GM12878 (cell line): ENCODE measurements around the gene SIPA1. TPM values are rescaled to one million over a fixed set of nuclear protein-coding genes. Genes with fewer than 3 reads are reported as not detected.

Source experiments
- ATF3 ChIP-seq: IDR thresholded peaks from 2 replicates; pipeline ENCODE4 v1.6.1; 2011; ENCODE audit warnings: low read depth, mild to moderate bottlenecking, low read length, moderate library complexity, borderline replicate concordance; ENCODE audit errors: extremely low read depth
- CEBPB ChIP-seq, 2 experiments: fragments of 150-350 bp in 1 of 2; IDR thresholded peaks; 2 replicates each; pipeline ENCODE4 v1.6.1; 2012 to 2014; ENCODE audit warnings: low read depth in 2 of 2, low read length in 2 of 2, borderline replicate concordance in 1 of 2, inconsistent platforms in 1 of 2
- CTCF ChIP-seq, 3 experiments: IDR thresholded peaks in 2 of 3; conservative IDR thresholded peaks in 1 of 3; 2 replicates each; pipeline ENCODE4 v1.5.1; 2011; ENCODE audit warnings: low read depth in 3 of 3, low read length in 3 of 3, mild to moderate bottlenecking in 3 of 3, control low read depth in 2 of 3, moderate library complexity in 2 of 3, inconsistent platforms in 1 of 3, mixed read lengths in 1 of 3; ENCODE audit not compliant: control insufficient read depth in 2 of 3, insufficient read depth in 1 of 3; ENCODE audit errors: extremely low read depth in 1 of 3
- E2F8 ChIP-seq: fragments of 450-650 bp; IDR thresholded peaks from 2 replicates; pipeline ENCODE4 v1.6.1; 2018; ENCODE audit warnings: mild to moderate bottlenecking, low read depth, moderate library complexity; ENCODE audit not compliant: partially characterized antibody
- ESRRA ChIP-seq: IDR thresholded peaks from 2 replicates; pipeline ENCODE4 v1.6.1; 2012; ENCODE audit warnings: mild to moderate bottlenecking, low read length, improper control_type of control experiment
- EZH2 ChIP-seq: IDR thresholded peaks from 2 replicates; pipeline ENCODE4 v1.6.1; 2012; ENCODE audit warnings: low read depth, mild to moderate bottlenecking, control low read depth, inconsistent platforms, low read length, borderline replicate concordance; ENCODE audit not compliant: control insufficient read depth
- MYB ChIP-seq: fragments of 150-350 bp; IDR thresholded peaks from 2 replicates; pipeline ENCODE4 v1.6.1; 2014; ENCODE audit warnings: mild to moderate bottlenecking, low read depth, low read length, borderline replicate concordance
- NKRF ChIP-seq: fragments of 450-650 bp; conservative IDR thresholded peaks from 2 replicates; pipeline ENCODE4 v1.6.1; 2017; ENCODE audit warnings: mild to moderate bottlenecking, moderate library complexity
- PKNOX1 ChIP-seq: fragments of 450-650 bp; IDR thresholded peaks from 2 replicates; pipeline ENCODE4 v1.6.1; 2016; ENCODE audit warnings: mild to moderate bottlenecking
- RAD21 ChIP-seq: IDR thresholded peaks from 2 replicates; pipeline ENCODE4 v1.6.1; 2011; ENCODE audit warnings: mild to moderate bottlenecking, low read depth, low read length, moderate library complexity; ENCODE audit not compliant: insufficient read depth
- RBBP5 ChIP-seq: fragments of 200-600 bp; sonication (generic); conservative IDR thresholded peaks from 2 replicates; pipeline ENCODE4 v1.6.1; 2016
- SIN3A ChIP-seq: IDR thresholded peaks from 2 replicates; pipeline ENCODE4 v1.6.1; 2012; ENCODE audit warnings: low read depth, low read length, improper control_type of control experiment
- SKIL ChIP-seq: fragments of 450-650 bp; IDR thresholded peaks from 2 replicates; pipeline ENCODE4 v1.6.1; 2017; ENCODE audit warnings: mild to moderate bottlenecking, low read depth, inconsistent platforms; ENCODE audit not compliant: poor library complexity, severe bottlenecking
- SMARCA5 ChIP-seq: fragments of 450-650 bp; IDR thresholded peaks from 2 replicates; pipeline ENCODE4 v1.6.1; 2017; ENCODE audit warnings: mild to moderate bottlenecking
- SMC3 ChIP-seq: IDR thresholded peaks from 2 replicates; pipeline ENCODE4 v1.6.1; 2011; ENCODE audit warnings: low read length, improper control_type of control experiment, borderline replicate concordance
- SP1 ChIP-seq: IDR thresholded peaks from one replicate; pipeline ENCODE4 v1.6.1; 2011; ENCODE audit warnings: low read depth, low read length
- WRNIP1 ChIP-seq: IDR thresholded peaks from 2 replicates; pipeline ENCODE4 v1.6.1; 2011; ENCODE audit warnings: low read depth, low read length, improper control_type of control experiment, borderline replicate concordance
- ZNF217 ChIP-seq: fragments of 450-650 bp; IDR thresholded peaks from 2 replicates; pipeline ENCODE4 v1.6.1; 2017; ENCODE audit warnings: antibody characterized with exemption, mild to moderate bottlenecking
- ZNF24 ChIP-seq: fragments of 450-650 bp; IDR thresholded peaks from 2 replicates; pipeline ENCODE4 v1.6.1; 2017; ENCODE audit warnings: antibody characterized with exemption, mild to moderate bottlenecking
- polyA plus RNA-seq, 11 experiments: library from polyadenylated mRNA; depleted of rRNA in 4 of 11; unstranded in 6 of 11; stranded (reverse) in 5 of 11; fragments of >200 nt; fragmentation: Nextera tagmentation in 4 of 11; fragmentation: Illumina TruSeq in 1 of 11; extraction: Ambion mirVana in 4 of 11; extraction: Trizol in 1 of 11; gene quantifications; 1 replicate in 1 of 11; 2 replicates in 10 of 11; pipeline versions ENCODE4 v1.2.1 to v1.2.3, GENCODE V29; 2011 to 2016; ENCODE audit warnings: inconsistent platforms in 2 of 11, missing spikeins in 2 of 11, low read depth in 1 of 11
- total RNA-seq, 4 experiments: library from RNA; depleted of rRNA in 3 of 4; stranded (reverse); fragments of >200 nt in 3 of 4; fragmentation: Illumina TruSeq in 1 of 4; extraction: Trizol in 1 of 4; gene quantifications; 2 replicates each; pipeline versions ENCODE4 v1.2.1 to v1.2.3, GENCODE V29; 2013 to 2021

The SIPA1 gene
- total and polyA plus RNA-seq, 10 of the 15 experiments (the other 5 are each of a cell fraction or from before 2014, with no cell fraction given), result 1.0 to 139 (median 33.4) TPM

- TF ChIP-seq SKIL (no peak), CEBPB (IDR thresholded peaks at IDR 0.05; ENCODE audit: borderline replicate concordance in 1 of 2, low read depth in 2 of 2, low read length in 2 of 2) (no peak), NKRF (no peak; the same call in none of the 2 replicates), ZNF217 (no peak), SP1 (peak; percentile 99), ATF3 (no peak), E2F8 (peak; percentile 85), SIN3A (peak; percentile 91), SMARCA5 (no peak), MYB (no peak), ESRRA (no peak), PKNOX1 (peak; percentile 100), RAD21 (no peak), EZH2 (no peak), ZNF24 (no peak), WRNIP1 (0 out of 2 replicates have a peak, but pooled peaks have one; percentile 94), SMC3 (no peak), RBBP5 (no peak), CTCF (IDR thresholded peaks at IDR 0.05 in 2 of 3, conservative IDR thresholded peaks at IDR 0.05 in 1 of 3; ENCODE audit: control insufficient read depth in 2 of 3, extremely low read depth in 1 of 3, insufficient read depth in 1 of 3, low read depth in 3 of 3, low read length in 3 of 3) (no peak)
These were observed 22.5 kb upstream of the SIPA1 start, which contains the start of gene PCNX3 (continued) for GRCh38 chr11:65615229-65615949.
